PC-9 (cell line): ENCODE data around the gene TSPYL4.

Experiments
- EZH2 ChIP-seq: fragments of 200-600 bp; sonication (generic); IDR thresholded peaks from 2 replicates; pipeline ENCODE4 v1.8.0; 2017; ENCODE audit warnings: antibody characterized with exemption, low read depth
- TF ChIP-seq, protein P1 (sequence below): fragments of 200-600 bp; sonication (generic); conservative IDR thresholded peaks from 2 replicates; pipeline ENCODE4 v1.6.1; 2017; ENCODE audit warnings: mixed run types, antibody characterized with exemption, mild to moderate bottlenecking, moderate library complexity

DNA sequence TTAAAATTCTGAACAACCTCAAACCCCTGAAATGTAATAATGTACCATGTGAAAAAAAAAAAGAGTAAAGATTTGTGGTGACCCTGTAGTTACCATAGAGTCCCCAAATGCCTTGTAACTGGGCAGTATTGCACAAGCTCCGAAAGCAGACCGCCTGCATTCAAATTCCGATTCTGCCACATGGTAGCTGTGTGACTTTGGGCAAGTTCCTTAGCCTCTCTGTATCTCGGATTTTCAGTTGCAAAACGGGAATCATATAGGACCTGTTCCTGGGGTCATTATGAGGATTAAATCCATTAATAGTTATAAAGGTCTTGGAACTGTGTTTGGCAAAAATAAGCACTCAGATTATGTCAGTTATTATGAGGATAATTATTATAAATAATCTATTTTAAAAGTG lies 43.6 kb downstream of the TSPYL4 start:
- TF ChIP-seq, protein P1, sequence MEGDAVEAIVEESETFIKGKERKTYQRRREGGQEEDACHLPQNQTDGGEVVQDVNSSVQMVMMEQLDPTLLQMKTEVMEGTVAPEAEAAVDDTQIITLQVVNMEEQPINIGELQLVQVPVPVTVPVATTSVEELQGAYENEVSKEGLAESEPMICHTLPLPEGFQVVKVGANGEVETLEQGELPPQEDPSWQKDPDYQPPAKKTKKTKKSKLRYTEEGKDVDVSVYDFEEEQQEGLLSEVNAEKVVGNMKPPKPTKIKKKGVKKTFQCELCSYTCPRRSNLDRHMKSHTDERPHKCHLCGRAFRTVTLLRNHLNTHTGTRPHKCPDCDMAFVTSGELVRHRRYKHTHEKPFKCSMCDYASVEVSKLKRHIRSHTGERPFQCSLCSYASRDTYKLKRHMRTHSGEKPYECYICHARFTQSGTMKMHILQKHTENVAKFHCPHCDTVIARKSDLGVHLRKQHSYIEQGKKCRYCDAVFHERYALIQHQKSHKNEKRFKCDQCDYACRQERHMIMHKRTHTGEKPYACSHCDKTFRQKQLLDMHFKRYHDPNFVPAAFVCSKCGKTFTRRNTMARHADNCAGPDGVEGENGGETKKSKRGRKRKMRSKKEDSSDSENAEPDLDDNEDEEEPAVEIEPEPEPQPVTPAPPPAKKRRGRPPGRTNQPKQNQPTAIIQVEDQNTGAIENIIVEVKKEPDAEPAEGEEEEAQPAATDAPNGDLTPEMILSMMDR = no peak
- TF ChIP-seq EZH2 = no peak
